CD4-positive, CD25-positive, alpha-beta regulatory T cell (primary cell): ENCODE measurements around the gene WASF3. TPM values are rescaled to one million over a fixed set of nuclear protein-coding genes. Genes with fewer than 3 reads are reported as not detected.
"Not testable (repeated sequence)": the region's sequence is repeated elsewhere in the genome, so short reads cannot be mapped to it uniquely, and the experiment has no call there.

Experiments
- ATAC-seq, 2 donors: fragments of 150-1000 bp; cut with Tn5 transposase; one replicate each; pipeline ENCODE4 v1.10.0; 2021; ENCODE audit warnings: low read depth in 2 of 2, moderate number of reproducible peaks in 2 of 2, moderate library complexity in 1 of 2
- DNase-seq, 3 donors: peaks; one replicate each; pipeline versions ENCODE4 v3.0.0 to v3.0.0-alpha.2; 2012 to 2022; ENCODE audit warnings: mixed read lengths in 1 of 3
- H3K27ac ChIP-seq: one replicate; pipeline ENCODE4 v1.7.0; 2013; ENCODE audit warnings: mild to moderate bottlenecking, low read length; ENCODE audit not compliant: insufficient read depth, poor library complexity, severe bottlenecking
- H3K27me3 ChIP-seq: one replicate; pipeline ENCODE4 v1.7.0; 2013; ENCODE audit warnings: low read length; ENCODE audit not compliant: control insufficient read depth, insufficient read depth
- H3K36me3 ChIP-seq: one replicate; pipeline ENCODE4 v1.7.0; 2013; ENCODE audit warnings: mild to moderate bottlenecking, low read length, moderate library complexity; ENCODE audit not compliant: control insufficient read depth, insufficient read depth
- H3K4me1 ChIP-seq: 2 replicates; pipeline ENCODE4 v1.7.0; 2013; ENCODE audit warnings: mild to moderate bottlenecking, low read length; ENCODE audit not compliant: insufficient read depth, control insufficient read depth, poor library complexity, severe bottlenecking
- H3K4me3 ChIP-seq: one replicate; pipeline ENCODE4 v1.7.0; 2013; ENCODE audit warnings: low read depth, mild to moderate bottlenecking, low read length, moderate library complexity
- H3K9me3 ChIP-seq, 2 experiments: 1 replicate in 1 of 2; 2 replicates in 1 of 2; pipeline ENCODE4 v1.7.0; 2013; ENCODE audit warnings: low read length in 2 of 2, mild to moderate bottlenecking in 1 of 2, moderate library complexity in 1 of 2; ENCODE audit not compliant: control insufficient read depth in 2 of 2
- H3K27ac Mint-ChIP-seq, 3 donors: one replicate each; pipeline ENCODE4 v1.8.0; 2020 to 2022; ENCODE audit warnings: mild to moderate bottlenecking in 3 of 3, mixed read lengths in 3 of 3, moderate library complexity in 2 of 3
- H3K27me3 Mint-ChIP-seq: one replicate; pipeline ENCODE4 v1.8.0; 2022; ENCODE audit warnings: mild to moderate bottlenecking, mixed read lengths
- H3K36me3 Mint-ChIP-seq: one replicate; pipeline ENCODE4 v1.8.0; 2020; ENCODE audit warnings: mixed read lengths
- H3K4me1 Mint-ChIP-seq, 4 donors: one replicate each; pipeline ENCODE4 v1.8.0; 2020 to 2022; ENCODE audit warnings: mixed read lengths in 4 of 4, mild to moderate bottlenecking in 1 of 4
- H3K4me3 Mint-ChIP-seq, 4 donors: one replicate each; pipeline ENCODE4 v1.8.0; 2020 to 2022; ENCODE audit warnings: mild to moderate bottlenecking in 4 of 4, mixed read lengths in 4 of 4, moderate library complexity in 3 of 4
- H3K9me3 Mint-ChIP-seq, 7 donors: one replicate each; pipeline ENCODE4 v1.8.0; 2020 to 2022; ENCODE audit warnings: mixed read lengths in 7 of 7, mild to moderate bottlenecking in 3 of 7, moderate library complexity in 2 of 7
- polyA plus RNA-seq, 4 donors: library from polyadenylated mRNA; unstranded; fragments of 300-500 nt; fragmentation: Illumina TruSeq; gene quantifications; one replicate each; pipeline ENCODE4 v1.2.3, GENCODE V29; 2021
- total RNA-seq: library from RNA; stranded (reverse); gene quantifications from one replicate; pipeline ENCODE4 v1.2.3, GENCODE V29; 2022

WASF3 gene
- total and polyA plus RNA-seq, 5 donors from 2014 or later = 0.49 TPM; not detected in 4

GRCh38 chr13:26636073-26636472 lies 78.6 kb downstream of the WASF3 start:
- H3K9me3 ChIP-seq, ATAC-seq, H3K4me3 ChIP-seq, H3K27me3 Mint-ChIP-seq, H3K36me3 Mint-ChIP-seq, H3K9me3 Mint-ChIP-seq, H3K27ac ChIP-seq, H3K27ac Mint-ChIP-seq, H3K4me3 Mint-ChIP-seq, H3K36me3 ChIP-seq, H3K27me3 ChIP-seq, H3K4me1 ChIP-seq, H3K4me1 Mint-ChIP-seq: not testable (repeated sequence)
- DNase-seq = peak in 1 of 3 donors; percentile 2

GRCh38 chr13:26646603-26647002 lies 89.1 kb downstream of the WASF3 start:
- H3K36me3 Mint-ChIP-seq = no peaks in the 10 kb centered on the region
- peaks cover 12% of the 10 kb centered on the region for H3K27me3 Mint-ChIP-seq
- DNase-seq (no peak), ATAC-seq (no peak)
- Histone ChIP-seq H3K4me1 (no peaks in the 10 kb centered on the region), H3K4me3 (no peak overlapping the region), H3K9me3 (peaks cover 0 to 4% of the 10 kb centered on the region in 2 experiments), H3K27me3 (no peaks in the 10 kb centered on the region), H3K27ac (no peak overlapping the region), H3K36me3 (no peaks in the 10 kb centered on the region)
- H3K27ac Mint-ChIP-seq = no peak overlapping the region
- H3K4me1 Mint-ChIP-seq = no peaks in the 10 kb centered on the region
- no peak overlapping the region for H3K4me3 Mint-ChIP-seq
- peaks cover 0 to 6% (median 0%) of the 10 kb centered on the region in 7 donors for H3K9me3 Mint-ChIP-seq

GRCh38 chr13:26651234-26651633 lies 93.8 kb downstream of the WASF3 start:
- H3K9me3 Mint-ChIP-seq = peaks cover 0 to 9% (median 0%) of the 10 kb centered on the region in 7 donors

GRCh38 chr13:26653310-26653709 lies 95.8 kb downstream of the WASF3 start:
- Histone ChIP-seq H3K27me3 (peaks cover 5% of the 10 kb centered on the region), H3K4me3 (no peak overlapping the region), H3K9me3 (peaks cover 0 to 4% of the 10 kb centered on the region in 2 experiments), H3K36me3 (no peaks in the 10 kb centered on the region), H3K27ac (no peak overlapping the region), H3K4me1 (no peaks in the 10 kb centered on the region)
- Mint-ChIP-seq H3K4me1 (no peaks in the 10 kb centered on the region), H3K27me3 (peaks cover 8% of the 10 kb centered on the region), H3K4me3 (no peak overlapping the region), H3K27ac (no peak overlapping the region), H3K36me3 (no peaks in the 10 kb centered on the region), H3K9me3 (peaks cover 0 to 9% (median 2%) of the 10 kb centered on the region in 7 donors)
- ATAC-seq = no peak
- DNase-seq = no peak

More at GRCh38 chr13:26651234-26651633, 93.8 kb downstream of the WASF3 start:
- Mint-ChIP-seq H3K4me3 (no peak overlapping the region), H3K27ac (no peak overlapping the region), H3K36me3 (no peaks in the 10 kb centered on the region), H3K4me1 (no peaks in the 10 kb centered on the region), H3K27me3 (peaks cover 12% of the 10 kb centered on the region)
- peaks cover 0 to 4% of the 10 kb centered on the region in 2 experiments for H3K9me3 ChIP-seq
- peaks cover 5% of the 10 kb centered on the region for H3K27me3 ChIP-seq
- no peak overlapping the region for H3K4me3 ChIP-seq
- no peaks in the 10 kb centered on the region for H3K36me3 ChIP-seq
- no peak overlapping the region for H3K27ac ChIP-seq
- ATAC-seq = no peak
- H3K4me1 ChIP-seq = no peaks in the 10 kb centered on the region
- no peak for DNase-seq

GRCh38 chr13:26653842-26654241 lies 96.4 kb downstream of the WASF3 start:
- no peaks in the 10 kb centered on the region for H3K4me1 Mint-ChIP-seq
- ATAC-seq (no peak), DNase-seq (no peak)
- Histone ChIP-seq H3K4me1 (no peaks in the 10 kb centered on the region), H3K4me3 (no peak overlapping the region), H3K27ac (no peak overlapping the region), H3K27me3 (peaks cover 7% of the 10 kb centered on the region), H3K9me3 (peaks cover 0 to 4% of the 10 kb centered on the region in 2 experiments), H3K36me3 (no peaks in the 10 kb centered on the region)
- peaks cover 0 to 9% (median 2%) of the 10 kb centered on the region in 7 donors for H3K9me3 Mint-ChIP-seq
- H3K27ac Mint-ChIP-seq = no peak overlapping the region
- no peak overlapping the region for H3K4me3 Mint-ChIP-seq
- no peaks in the 10 kb centered on the region for H3K36me3 Mint-ChIP-seq
- peaks cover 8% of the 10 kb centered on the region for H3K27me3 Mint-ChIP-seq

GRCh38 chr13:26656919-26657318 lies 99.4 kb downstream of the WASF3 start:
- H3K4me1 Mint-ChIP-seq = no peaks in the 10 kb centered on the region
- DNase-seq = peak in 1 of 3 donors; percentile 7
- Histone ChIP-seq H3K9me3 (no peaks in the 10 kb centered on the region), H3K4me1 (no peaks in the 10 kb centered on the region), H3K4me3 (no peak overlapping the region), H3K27ac (no peak overlapping the region), H3K27me3 (peaks cover 7% of the 10 kb centered on the region), H3K36me3 (no peaks in the 10 kb centered on the region)
- H3K4me3 Mint-ChIP-seq = no peak overlapping the region
- no peak for ATAC-seq
- H3K36me3 Mint-ChIP-seq = no peaks in the 10 kb centered on the region
- peaks cover 0 to 2% (median 0%) of the 10 kb centered on the region in 7 donors for H3K9me3 Mint-ChIP-seq
- H3K27me3 Mint-ChIP-seq = no peaks in the 10 kb centered on the region
- H3K27ac Mint-ChIP-seq = no peak overlapping the region

GRCh38 chr13:26658448-26659385 lies 101.2 kb downstream of the WASF3 start:
- Histone ChIP-seq H3K9me3 (no peaks in the 10 kb centered on the region), H3K36me3 (no peaks in the 10 kb centered on the region), H3K4me1 (no peaks in the 10 kb centered on the region), H3K4me3 (no peak overlapping the region), H3K27me3 (peaks cover 7% of the 10 kb centered on the region), H3K27ac (no peak overlapping the region)
- no peak for DNase-seq
- Mint-ChIP-seq H3K27me3 (no peaks in the 10 kb centered on the region), H3K27ac (no peak overlapping the region), H3K4me3 (no peak overlapping the region), H3K36me3 (no peaks in the 10 kb centered on the region), H3K4me1 (no peaks in the 10 kb centered on the region), H3K9me3 (peaks cover 0 to 2% (median 0%) of the 10 kb centered on the region in 7 donors)
- ATAC-seq = no peak

GRCh38 chr13:26660185-26660584 lies 102.7 kb downstream of the WASF3 start:
- Mint-ChIP-seq H3K27me3 (no peaks in the 10 kb centered on the region), H3K4me3 (no peak overlapping the region), H3K4me1 (no peaks in the 10 kb centered on the region), H3K36me3 (no peaks in the 10 kb centered on the region), H3K9me3 (peaks cover 0 to 2% (median 0%) of the 10 kb centered on the region in 7 donors), H3K27ac (no peak overlapping the region)
- no peak overlapping the region for H3K4me3 ChIP-seq
- no peak overlapping the region for H3K27ac ChIP-seq
- H3K4me1 ChIP-seq = no peaks in the 10 kb centered on the region
- H3K27me3 ChIP-seq = peaks cover 6% of the 10 kb centered on the region
- ATAC-seq (no peak), DNase-seq (no peak)
- H3K9me3 ChIP-seq = no peaks in the 10 kb centered on the region
- H3K36me3 ChIP-seq = no peaks in the 10 kb centered on the region
